Parathyroid adenoma (tissue), 2 donors: ENCODE results near the gene PRR33.

ENCODE experiments used
- H2AFZ ChIP-seq: fragments of 300-600 bp; sonication (generic); one replicate; pipeline ENCODE4 v1.7.0; 2017; ENCODE audit warnings: antibody characterized with exemption, mild to moderate bottlenecking
- H3K27ac ChIP-seq: fragments of 300-600 bp; sonication (generic); one replicate; pipeline ENCODE4 v1.7.0; 2017
- H3K27me3 ChIP-seq: fragments of 300-600 bp; sonication (generic); one replicate; pipeline ENCODE4 v1.7.0; 2017; ENCODE audit warnings: low read length; ENCODE audit not compliant: control insufficient read depth, insufficient read depth
- H3K36me3 ChIP-seq: fragments of 300-600 bp; sonication (generic); one replicate; pipeline ENCODE4 v1.7.0; 2017; ENCODE audit warnings: low read length; ENCODE audit not compliant: control insufficient read depth, insufficient read depth
- H3K4me1 ChIP-seq: fragments of 300-600 bp; sonication (generic); one replicate; pipeline ENCODE4 v1.7.0; 2017; ENCODE audit warnings: control low read depth
- H3K4me2 ChIP-seq: fragments of 300-600 bp; sonication (generic); one replicate; pipeline ENCODE4 v1.7.0; 2017; ENCODE audit warnings: low read length
- H3K4me3 ChIP-seq: fragments of 300-600 bp; sonication (generic); one replicate; pipeline ENCODE4 v1.7.0; 2017; ENCODE audit warnings: low read depth, low read length
- H3K79me2 ChIP-seq: fragments of 300-600 bp; sonication (generic); one replicate; pipeline ENCODE4 v1.7.0; 2017; ENCODE audit warnings: control low read depth
- H3K9ac ChIP-seq: fragments of 300-600 bp; sonication (generic); one replicate; pipeline ENCODE4 v1.7.0; 2017; ENCODE audit warnings: mild to moderate bottlenecking
- H3K9me3 ChIP-seq: fragments of 300-600 bp; sonication (generic); one replicate; pipeline ENCODE4 v1.7.0; 2017; ENCODE audit warnings: low read length; ENCODE audit not compliant: control insufficient read depth
- TF ChIP-seq, protein P1 (sequence below): fragments of 300-600 bp; sonication (generic); IDR thresholded peaks from one replicate; pipeline ENCODE4 v1.7.0; 2017; ENCODE audit warnings: antibody characterized with exemption, mild to moderate bottlenecking
- donor health status: primary hyperparathyroidism.

The PRR33 gene

DNA sequence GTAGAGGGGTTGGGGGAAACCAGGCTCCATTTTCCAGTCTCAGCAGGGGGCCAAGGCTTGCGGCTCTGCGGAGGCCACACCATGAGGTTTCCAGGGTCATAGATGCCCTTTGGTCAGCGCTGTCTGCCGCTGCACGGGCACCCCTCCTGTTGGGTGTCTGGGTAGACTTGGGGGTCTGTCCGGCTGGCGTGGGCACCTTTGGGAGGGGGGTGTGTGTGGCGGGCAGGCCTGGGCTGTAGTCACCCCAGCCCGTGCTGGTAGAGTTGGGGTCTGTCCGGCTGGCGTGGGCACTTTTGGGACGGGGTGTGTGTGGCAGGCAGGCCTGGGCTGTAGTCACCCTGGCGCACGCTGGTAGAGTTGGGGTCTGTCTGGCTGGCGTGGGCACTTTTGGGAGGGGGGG, 20.2 kb downstream of the PRR33 start:
- Histone ChIP-seq H3K4me3 (no peak overlapping the region), H3K79me2 (no peaks in the 10 kb centered on the region), H2AFZ (no peak overlapping the region), H3K9me3 (no peaks in the 10 kb centered on the region), H3K4me2 (no peak overlapping the region), H3K4me1 (no peaks in the 10 kb centered on the region), H3K27me3 (no peaks in the 10 kb centered on the region), H3K27ac (no peak overlapping the region), H3K9ac (no peak overlapping the region), H3K36me3 (no peaks in the 10 kb centered on the region)
- TF ChIP-seq, protein P1, sequence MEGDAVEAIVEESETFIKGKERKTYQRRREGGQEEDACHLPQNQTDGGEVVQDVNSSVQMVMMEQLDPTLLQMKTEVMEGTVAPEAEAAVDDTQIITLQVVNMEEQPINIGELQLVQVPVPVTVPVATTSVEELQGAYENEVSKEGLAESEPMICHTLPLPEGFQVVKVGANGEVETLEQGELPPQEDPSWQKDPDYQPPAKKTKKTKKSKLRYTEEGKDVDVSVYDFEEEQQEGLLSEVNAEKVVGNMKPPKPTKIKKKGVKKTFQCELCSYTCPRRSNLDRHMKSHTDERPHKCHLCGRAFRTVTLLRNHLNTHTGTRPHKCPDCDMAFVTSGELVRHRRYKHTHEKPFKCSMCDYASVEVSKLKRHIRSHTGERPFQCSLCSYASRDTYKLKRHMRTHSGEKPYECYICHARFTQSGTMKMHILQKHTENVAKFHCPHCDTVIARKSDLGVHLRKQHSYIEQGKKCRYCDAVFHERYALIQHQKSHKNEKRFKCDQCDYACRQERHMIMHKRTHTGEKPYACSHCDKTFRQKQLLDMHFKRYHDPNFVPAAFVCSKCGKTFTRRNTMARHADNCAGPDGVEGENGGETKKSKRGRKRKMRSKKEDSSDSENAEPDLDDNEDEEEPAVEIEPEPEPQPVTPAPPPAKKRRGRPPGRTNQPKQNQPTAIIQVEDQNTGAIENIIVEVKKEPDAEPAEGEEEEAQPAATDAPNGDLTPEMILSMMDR, result no peak

- Histone ChIP-seq H3K27me3 (no peaks in the 10 kb centered on the region), H3K9me3 (no peaks in the 10 kb centered on the region), H3K9ac (no peak overlapping the region), H3K4me3 (no peak overlapping the region), H3K4me1 (no peaks in the 10 kb centered on the region), H3K79me2 (no peaks in the 10 kb centered on the region), H2AFZ (no peak overlapping the region), H3K27ac (no peak overlapping the region), H3K36me3 (no peaks in the 10 kb centered on the region), H3K4me2 (no peak overlapping the region)
- TF ChIP-seq, protein P1, result no peak
Measured at GRCh38 chr11:1870721-1871466, 20.8 kb downstream of the PRR33 start.

- no peak overlapping the region for H3K9ac ChIP-seq
- H2AFZ ChIP-seq, result no peak overlapping the region
- TF ChIP-seq, protein P1, result no peak
- no peaks in the 10 kb centered on the region for H3K27me3 ChIP-seq
- no peaks in the 10 kb centered on the region for H3K79me2 ChIP-seq
- H3K4me1 ChIP-seq, result no peaks in the 10 kb centered on the region
- H3K4me2 ChIP-seq, result no peak overlapping the region
- no peaks in the 10 kb centered on the region for H3K9me3 ChIP-seq
- no peaks in the 10 kb centered on the region for H3K36me3 ChIP-seq
- no peak overlapping the region for H3K27ac ChIP-seq
- no peak overlapping the region for H3K4me3 ChIP-seq
Measured at GRCh38 chr11:1870326-1870696, 21.4 kb downstream of the PRR33 start.

- TF ChIP-seq, protein P1, result no peak
- H3K27ac ChIP-seq, result no peak overlapping the region
- no peaks in the 10 kb centered on the region for H3K4me1 ChIP-seq
Measured at GRCh38 chr11:1869427-1870325, 22.0 kb downstream of the PRR33 start.

More at GRCh38 chr11:1869427-1870325, 22.0 kb downstream of the PRR33 start:
- Histone ChIP-seq H3K36me3 (no peaks in the 10 kb centered on the region), H3K4me3 (no peak overlapping the region), H3K27me3 (no peaks in the 10 kb centered on the region), H3K4me2 (no peak overlapping the region), H2AFZ (no peak overlapping the region), H3K79me2 (no peaks in the 10 kb centered on the region), H3K9ac (no peak overlapping the region), H3K9me3 (no peaks in the 10 kb centered on the region)
